Measurements from ENCODE around the gene MEIS1. TPM values are rescaled to one million over a fixed set of nuclear protein-coding genes. Genes with fewer than 3 reads are reported as not detected.

Gene MEIS1
- total RNA-seq, 1 experiment from 2014 or later, result 11.5 TPM

GRCh38 chr2:66466433-66466832 lies 31.5 kb downstream of the MEIS1 start:
- H3K9me3 Mint-ChIP-seq (ENCODE audit: low read depth, unreplicated experiment), result no peaks in the 10 kb centered on the region
- no peak overlapping the region for H3K4me3 Mint-ChIP-seq (ENCODE audit: low read depth, unreplicated experiment)
- CTCF ChIA-PET, result no interaction called here
- intact Hi-C loops (cut with micrococcal nuclease; ENCODE audit: unreplicated experiment), result no loop called here
- DNase-seq, result no peak
- H3K4me1 Mint-ChIP-seq (ENCODE audit: low read depth, unreplicated experiment), result peaks cover 9% of the 10 kb centered on the region
- H3K27ac Mint-ChIP-seq (ENCODE audit: unreplicated experiment), result no peak overlapping the region
- no peaks in the 10 kb centered on the region for H3K36me3 Mint-ChIP-seq (ENCODE audit: insufficient read depth, unreplicated experiment)
- no peaks in the 10 kb centered on the region for H3K27me3 Mint-ChIP-seq (ENCODE audit: unreplicated experiment)
- no peak for TF ChIP-seq CTCF (IDR thresholded peaks at IDR 0.05; ENCODE audit: unreplicated experiment)
- BruUV-seq (replicated peaks), result no TSS peak

- Mint-ChIP-seq H3K27ac (ENCODE audit: unreplicated experiment) (no peak overlapping the region), H3K9me3 (ENCODE audit: low read depth, unreplicated experiment) (no peaks in the 10 kb centered on the region), H3K4me1 (ENCODE audit: low read depth, unreplicated experiment) (peaks cover 9% of the 10 kb centered on the region), H3K36me3 (ENCODE audit: insufficient read depth, unreplicated experiment) (no peaks in the 10 kb centered on the region), H3K27me3 (ENCODE audit: unreplicated experiment) (no peaks in the 10 kb centered on the region), H3K4me3 (ENCODE audit: low read depth, unreplicated experiment) (no peak overlapping the region)
- BruUV-seq (replicated peaks), result no TSS peak
- DNase-seq, result no peak
- no peak for TF ChIP-seq CTCF (IDR thresholded peaks at IDR 0.05; ENCODE audit: unreplicated experiment)
- intact Hi-C loops (cut with micrococcal nuclease; ENCODE audit: unreplicated experiment), result no loop called here
- CTCF ChIA-PET, result no interaction called here
Measured at GRCh38 chr2:66467718-66468117, 32.8 kb downstream of the MEIS1 start.

- intact Hi-C loops (cut with micrococcal nuclease; ENCODE audit: unreplicated experiment), result no loop called here
- H3K36me3 Mint-ChIP-seq (ENCODE audit: insufficient read depth, unreplicated experiment), result no peaks in the 10 kb centered on the region
- TF ChIP-seq CTCF (IDR thresholded peaks at IDR 0.05; ENCODE audit: unreplicated experiment), result no peak
- H3K4me3 Mint-ChIP-seq (ENCODE audit: low read depth, unreplicated experiment), result no peak overlapping the region
- H3K27me3 Mint-ChIP-seq (ENCODE audit: unreplicated experiment), result no peaks in the 10 kb centered on the region
- no peak for DNase-seq
- BruUV-seq (replicated peaks), result no TSS peak
- H3K4me1 Mint-ChIP-seq (ENCODE audit: low read depth, unreplicated experiment), result peaks cover 9% of the 10 kb centered on the region
- CTCF ChIA-PET, result no interaction called here
- no peak overlapping the region for H3K27ac Mint-ChIP-seq (ENCODE audit: unreplicated experiment)
- H3K9me3 Mint-ChIP-seq (ENCODE audit: low read depth, unreplicated experiment), result no peaks in the 10 kb centered on the region
Measured at GRCh38 chr2:66469214-66469902, 34.4 kb downstream of the MEIS1 start.

GRCh38 chr2:66470199-66470598 lies 35.3 kb downstream of the MEIS1 start:
- Mint-ChIP-seq H3K9me3 (ENCODE audit: low read depth, unreplicated experiment) (no peaks in the 10 kb centered on the region), H3K27me3 (ENCODE audit: unreplicated experiment) (no peaks in the 10 kb centered on the region), H3K36me3 (ENCODE audit: insufficient read depth, unreplicated experiment) (no peaks in the 10 kb centered on the region), H3K4me1 (ENCODE audit: low read depth, unreplicated experiment) (peaks cover 9% of the 10 kb centered on the region), H3K4me3 (ENCODE audit: low read depth, unreplicated experiment) (no peak overlapping the region), H3K27ac (ENCODE audit: unreplicated experiment) (no peak overlapping the region)
- CTCF ChIA-PET, result no interaction called here
- TF ChIP-seq CTCF (IDR thresholded peaks at IDR 0.05; ENCODE audit: unreplicated experiment), result no peak
- DNase-seq, result no peak
- intact Hi-C loops (cut with micrococcal nuclease; ENCODE audit: unreplicated experiment), result no loop called here
- no TSS peak for BruUV-seq (replicated peaks)

All from Calu3 (cell line).